ENCODE data around the gene NF2. TPM values are rescaled to one million over a fixed set of nuclear protein-coding genes. Genes with fewer than 3 reads are reported as not detected.

NF2 gene
- total and polyA plus RNA-seq, 7 donors = 12.8 to 59.7 (median 43.2) TPM

DNA sequence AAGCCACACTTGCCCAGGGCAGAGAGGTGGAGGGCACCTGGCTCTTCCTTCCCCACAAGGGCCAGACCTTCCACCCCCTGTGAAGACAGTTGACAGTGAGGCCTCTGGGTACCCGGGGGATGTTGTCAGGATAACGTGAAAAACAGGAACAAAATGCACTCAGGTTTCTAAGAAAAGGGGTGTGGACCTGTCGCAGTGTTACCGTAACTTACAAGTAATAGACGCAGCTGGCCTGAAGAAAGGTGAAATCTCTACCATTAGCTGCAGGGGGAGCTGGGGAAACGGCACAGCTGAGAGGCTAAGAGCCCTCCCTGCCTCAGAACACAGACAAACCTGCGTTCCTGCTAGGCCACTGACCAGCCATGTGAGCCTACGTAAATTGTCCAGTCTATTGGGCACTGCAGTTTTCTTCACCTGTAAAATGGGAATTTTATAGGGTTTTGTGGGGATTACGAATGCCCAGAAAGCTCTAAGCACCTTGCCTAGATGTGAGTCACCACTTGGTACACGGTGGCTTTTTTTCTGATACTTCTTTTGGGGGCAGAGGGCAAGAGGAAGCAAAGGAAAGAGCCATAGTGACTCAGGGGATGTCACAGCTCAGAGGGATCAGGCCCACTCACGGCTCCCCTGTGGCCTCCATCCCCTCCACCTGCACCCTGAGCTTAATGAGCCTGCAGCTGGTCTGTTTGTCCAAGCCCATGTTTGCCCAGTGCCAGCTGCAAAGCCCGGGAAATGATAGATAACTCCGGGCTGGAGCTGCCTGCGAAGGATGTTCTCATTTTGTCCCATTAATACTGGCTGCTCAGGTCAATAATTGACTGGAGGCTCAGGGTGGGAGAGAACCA lies 97.9 kb downstream of the NF2 start:
- Histone ChIP-seq H3K9me3 (no peaks in the 10 kb centered on the region), H3K27ac (no peak overlapping the region), H3K4me3 (no peak overlapping the region), H3K4me1 (peaks cover 16% of the 10 kb centered on the region), H3K36me3 (ENCODE audit: insufficient read depth in 1 of 2, low read depth in 1 of 2) (no peaks in the 10 kb centered on the region), H3K27me3 (ENCODE audit: insufficient read depth in 3 of 3, low read length in 2 of 3) (peaks cover 0 to 2% (median 0%) of the 10 kb centered on the region in 3 donors)
- TF ChIP-seq, protein P1, sequence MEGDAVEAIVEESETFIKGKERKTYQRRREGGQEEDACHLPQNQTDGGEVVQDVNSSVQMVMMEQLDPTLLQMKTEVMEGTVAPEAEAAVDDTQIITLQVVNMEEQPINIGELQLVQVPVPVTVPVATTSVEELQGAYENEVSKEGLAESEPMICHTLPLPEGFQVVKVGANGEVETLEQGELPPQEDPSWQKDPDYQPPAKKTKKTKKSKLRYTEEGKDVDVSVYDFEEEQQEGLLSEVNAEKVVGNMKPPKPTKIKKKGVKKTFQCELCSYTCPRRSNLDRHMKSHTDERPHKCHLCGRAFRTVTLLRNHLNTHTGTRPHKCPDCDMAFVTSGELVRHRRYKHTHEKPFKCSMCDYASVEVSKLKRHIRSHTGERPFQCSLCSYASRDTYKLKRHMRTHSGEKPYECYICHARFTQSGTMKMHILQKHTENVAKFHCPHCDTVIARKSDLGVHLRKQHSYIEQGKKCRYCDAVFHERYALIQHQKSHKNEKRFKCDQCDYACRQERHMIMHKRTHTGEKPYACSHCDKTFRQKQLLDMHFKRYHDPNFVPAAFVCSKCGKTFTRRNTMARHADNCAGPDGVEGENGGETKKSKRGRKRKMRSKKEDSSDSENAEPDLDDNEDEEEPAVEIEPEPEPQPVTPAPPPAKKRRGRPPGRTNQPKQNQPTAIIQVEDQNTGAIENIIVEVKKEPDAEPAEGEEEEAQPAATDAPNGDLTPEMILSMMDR (IDR thresholded peaks at IDR 0.05) = no peak
- ATAC-seq (no peak), DNase-seq (no peak)
- intact Hi-C loops (cut with DNase I) = no loop called here
- WGBS, 3 donors = 40 to 53% (median 43%) methylated on average over 14 of the region's 14 CpGs

GRCh38 chr22:29702000-29702930 lies 98.8 kb downstream of the NF2 start:
- 32 to 42% (median 32%) methylated on average over 14 of the region's 14 CpGs for WGBS, 3 donors
- ATAC-seq (peak; percentile 25 to 47 (median 32)), DNase-seq (no peak)
- TF ChIP-seq, protein P1 (IDR thresholded peaks at IDR 0.05) = no peak
- Histone ChIP-seq H3K27me3 (ENCODE audit: insufficient read depth in 3 of 3, low read length in 2 of 3) (peaks cover 0 to 2% (median 0%) of the 10 kb centered on the region in 3 donors), H3K4me3 (no peak overlapping the region), H3K27ac (peak overlapping the region; percentile 8), H3K9me3 (no peaks in the 10 kb centered on the region), H3K36me3 (ENCODE audit: insufficient read depth in 1 of 2, low read depth in 1 of 2) (no peaks in the 10 kb centered on the region), H3K4me1 (peaks cover 16% of the 10 kb centered on the region)
- intact Hi-C loops (cut with DNase I) = no loop called here

DNA sequence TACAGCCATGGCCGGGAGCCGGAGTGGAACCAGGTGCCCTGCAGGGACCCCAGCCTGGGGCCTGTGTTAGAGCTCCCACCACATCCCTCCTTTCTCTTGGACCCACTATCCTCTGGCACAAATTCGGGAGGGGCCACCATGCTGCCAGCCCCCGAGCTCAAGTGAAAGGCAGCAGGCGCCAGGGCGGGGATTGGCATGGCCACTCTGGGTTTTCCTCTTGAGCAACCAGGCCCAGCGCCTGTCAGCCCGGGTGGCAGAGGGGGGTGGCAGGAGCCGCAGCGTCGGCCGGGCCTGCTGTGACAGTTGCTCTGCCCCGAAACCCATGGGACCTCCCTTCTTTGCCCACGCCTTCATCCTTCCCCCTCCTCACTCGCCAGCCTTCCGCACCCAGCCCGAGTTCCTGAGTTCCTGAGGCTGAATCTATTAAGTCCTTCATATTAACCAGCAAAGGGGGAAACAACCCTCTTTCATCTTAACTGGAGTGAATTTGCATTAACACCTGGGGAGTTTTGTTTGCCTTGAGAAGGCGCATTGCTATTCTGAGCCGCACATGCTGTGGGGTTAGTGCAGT lies 99.6 kb downstream of the NF2 start:
- Histone ChIP-seq H3K27ac (peak overlapping the region; percentile 8), H3K27me3 (ENCODE audit: insufficient read depth in 3 of 3, low read length in 2 of 3) (peaks cover 0 to 3% (median 0%) of the 10 kb centered on the region in 3 donors), H3K36me3 (ENCODE audit: insufficient read depth in 1 of 2, low read depth in 1 of 2) (no peaks in the 10 kb centered on the region), H3K4me1 (peaks cover 16% of the 10 kb centered on the region), H3K4me3 (no peak overlapping the region), H3K9me3 (no peaks in the 10 kb centered on the region)
- WGBS, 3 donors = 35 to 41% (median 36%) methylated on average over 14 to 19 of the region's 19 CpGs
- intact Hi-C loops (cut with DNase I) = no loop called here
- TF ChIP-seq, protein P1 (IDR thresholded peaks at IDR 0.05) = no peak
- DNase-seq (peak; percentile 65 to 78), ATAC-seq (peak; percentile 81 to 89 (median 86))

DNA sequence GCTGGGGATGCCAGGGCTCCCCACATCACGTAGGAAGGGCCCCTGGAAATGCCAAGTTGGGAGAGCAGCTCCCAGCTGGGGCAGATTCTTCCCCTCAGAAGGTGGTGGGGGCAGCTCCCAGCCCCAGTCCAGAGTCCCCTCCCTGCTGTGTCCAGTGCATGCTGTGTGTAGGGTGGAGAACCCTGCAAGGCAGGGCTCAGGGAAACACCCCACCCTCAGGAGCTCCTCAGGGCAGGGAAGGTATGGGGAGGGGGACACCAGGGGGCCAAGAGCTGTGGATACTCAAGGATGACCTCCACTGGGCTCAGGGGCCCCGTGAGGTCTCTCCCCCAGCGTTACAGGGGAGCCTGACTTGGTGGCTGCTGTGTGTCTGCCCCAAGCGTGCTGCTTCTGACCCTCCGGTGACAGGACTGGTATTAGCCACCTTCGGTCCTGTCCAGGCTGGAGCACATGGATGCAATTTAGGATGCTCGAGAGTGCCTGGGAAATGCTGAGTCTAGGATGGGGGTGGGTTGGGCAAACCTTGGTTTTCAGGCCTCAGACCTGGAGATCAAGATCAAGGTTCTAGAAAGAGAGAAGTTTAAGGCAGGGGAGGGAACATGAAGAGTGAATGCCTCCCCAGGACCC lies 100.2 kb downstream of the NF2 start:
- ATAC-seq = peak in 1 of 4 donors; percentile 20
- no peak for DNase-seq
- TF ChIP-seq, protein P1 (IDR thresholded peaks at IDR 0.05) = no peak
- 52 to 65% (median 63%) methylated on average over 7 of the region's 7 CpGs for WGBS, 3 donors
- H3K27me3 ChIP-seq (ENCODE audit: insufficient read depth in 3 of 3, low read length in 2 of 3) = peaks cover 0 to 3% (median 0%) of the 10 kb centered on the region in 3 donors
- H3K4me1 ChIP-seq = peaks cover 16% of the 10 kb centered on the region
- no peak overlapping the region for H3K4me3 ChIP-seq
- no peak overlapping the region for H3K27ac ChIP-seq
- no peaks in the 10 kb centered on the region for H3K36me3 ChIP-seq (ENCODE audit: insufficient read depth in 1 of 2, low read depth in 1 of 2)
- intact Hi-C loops (cut with DNase I) = no loop called here
- H3K9me3 ChIP-seq = no peaks in the 10 kb centered on the region

Measured in psoas muscle (tissue), 8 donors.